IMR-90 (cell line): ENCODE measurements around the gene TENM3. TPM values are rescaled to one million over a fixed set of nuclear protein-coding genes. Genes with fewer than 3 reads are reported as not detected.

Source experiments
- ATAC-seq: fragments of 200-7000 bp; cut with Tn5 transposase; 2 replicates; pipeline ENCODE4 v1.9.1; 2020; ENCODE audit warnings: low read depth, mild to moderate bottlenecking, moderate library complexity
- BruUV-seq: library from RNA; stranded (reverse); fragments of 400-500 nt; replicated peaks from 2 replicates; lab custom pipeline; 2021; lab: Mats Ljungman, UMichigan
- CTCF ChIA-PET: fragments of 300-600 bp; formaldehyde crosslinking; extraction: SDS; loops from one replicate; lab custom pipeline; 2021; ENCODE audit warnings: antibody characterized with exemption; lab: Yijun Ruan, JAX
- POLR2A ChIA-PET: fragments of 300-600 bp; sonication (Branson Sonifier 250); formaldehyde crosslinking; loops from one replicate; lab custom pipeline; 2022; ENCODE audit warnings: antibody characterized with exemption; ENCODE audit not compliant: unreplicated experiment; lab: Charles Lee
- DNase-seq: peaks from one replicate; pipeline ENCODE4 v3.0.0; 2013
- H2AFZ ChIP-seq: replicated peaks from 2 replicates; pipeline ENCODE3; 2013; ENCODE audit warnings: low read length, mild to moderate bottlenecking; ENCODE audit not compliant: poor library complexity
- H2AK5ac ChIP-seq: 2 replicates; pipeline ENCODE4 v1.6.1; 2013; ENCODE audit warnings: low read depth, low read length, inconsistent platforms
- H2AK9ac ChIP-seq: replicated peaks from 2 replicates; pipeline ENCODE3; 2013; ENCODE audit warnings: mild to moderate bottlenecking, low read depth, low read length, moderate library complexity; ENCODE audit not compliant: poor library complexity
- H2BK120ac ChIP-seq: 2 replicates; pipeline ENCODE4 v1.6.1; 2013; ENCODE audit warnings: low read depth, low read length, inconsistent platforms
- H2BK15ac ChIP-seq: 3 replicates; pipeline ENCODE4 v1.6.1; 2013; ENCODE audit warnings: low read depth, low read length, inconsistent platforms
- H2BK20ac ChIP-seq: 2 replicates; pipeline ENCODE4 v1.6.1; 2013; ENCODE audit warnings: low read depth, mild to moderate bottlenecking, inconsistent platforms, low read length, moderate library complexity
- H2BK5ac ChIP-seq: 2 replicates; pipeline ENCODE4 v1.6.1; 2013; ENCODE audit warnings: mild to moderate bottlenecking, low read depth, low read length, inconsistent platforms; ENCODE audit not compliant: poor library complexity, severe bottlenecking
- H3K14ac ChIP-seq: replicated peaks from 2 replicates; pipeline ENCODE4 v1.6.1; 2013; ENCODE audit warnings: low read depth, low read length, inconsistent platforms
- H3K18ac ChIP-seq: 2 replicates; pipeline ENCODE4 v1.6.1; 2013; ENCODE audit warnings: low read depth, low read length, control low read depth
- H3K23ac ChIP-seq: 2 replicates; pipeline ENCODE4 v1.6.1; 2013; ENCODE audit warnings: low read depth, low read length, inconsistent platforms
- H3K27ac ChIP-seq: 2 replicates; pipeline ENCODE4 v1.5.1; 2013; ENCODE audit warnings: mild to moderate bottlenecking, control low read depth, low read length; ENCODE audit not compliant: insufficient read depth
- H3K27me3 ChIP-seq: 2 replicates; pipeline ENCODE4 v1.6.1; 2013; ENCODE audit warnings: low read length; ENCODE audit not compliant: control insufficient read depth, insufficient read depth
- H3K36me3 ChIP-seq: 2 replicates; pipeline ENCODE4 v1.6.1; 2013; ENCODE audit warnings: low read length, mixed read lengths; ENCODE audit not compliant: control insufficient read depth, insufficient read depth
- H3K4ac ChIP-seq: 2 replicates; pipeline ENCODE4 v1.6.1; 2013; ENCODE audit warnings: low read depth, low read length, inconsistent platforms
- H3K4me1 ChIP-seq: 2 replicates; pipeline ENCODE4 v1.6.1; 2013; ENCODE audit warnings: low read length, mixed read lengths; ENCODE audit not compliant: control insufficient read depth, insufficient read depth
- H3K4me2 ChIP-seq: 2 replicates; pipeline ENCODE4 v1.6.1; 2013; ENCODE audit warnings: low read depth, mild to moderate bottlenecking, control low read depth, low read length, moderate library complexity
- H3K4me3 ChIP-seq: 2 replicates; pipeline ENCODE4 v1.5.1; 2013; ENCODE audit warnings: low read depth, mild to moderate bottlenecking, control low read depth, low read length, moderate library complexity; ENCODE audit not compliant: insufficient read depth
- H3K56ac ChIP-seq: 2 replicates; pipeline ENCODE4 v1.6.1; 2013; ENCODE audit warnings: low read length, inconsistent platforms; ENCODE audit not compliant: insufficient read depth; ENCODE audit errors: extremely low read depth
- H3K79me1 ChIP-seq, 2 experiments: 2 replicates each; pipeline ENCODE4 v1.6.1; 2013; ENCODE audit warnings: low read length in 2 of 2, inconsistent platforms in 1 of 2, low read depth in 1 of 2
- H3K9ac ChIP-seq: 2 replicates; pipeline ENCODE4 v1.6.1; 2013; ENCODE audit warnings: low read depth, low read length, control low read depth
- H3K9me1 ChIP-seq: 2 replicates; pipeline ENCODE4 v1.6.1; 2013; ENCODE audit warnings: low read length, inconsistent platforms; ENCODE audit not compliant: insufficient read depth
- H3K9me3 ChIP-seq: 2 replicates; pipeline ENCODE4 v1.6.1; 2013; ENCODE audit warnings: low read length; ENCODE audit not compliant: control insufficient read depth, insufficient read depth
- H4K20me1 ChIP-seq: 2 replicates; pipeline ENCODE4 v1.6.1; 2013; ENCODE audit warnings: low read length, inconsistent platforms; ENCODE audit not compliant: insufficient read depth
- H4K5ac ChIP-seq: 2 replicates; pipeline ENCODE4 v1.6.1; 2013; ENCODE audit warnings: mild to moderate bottlenecking, low read depth, low read length, control low read depth
- H4K8ac ChIP-seq, 2 experiments: 2 replicates each; pipeline ENCODE4 v1.6.1; 2013; ENCODE audit warnings: low read depth in 2 of 2, low read length in 2 of 2, control low read depth in 1 of 2, inconsistent platforms in 1 of 2
- H4K91ac ChIP-seq: 2 replicates; pipeline ENCODE4 v1.6.1; 2013; ENCODE audit warnings: low read depth, low read length, inconsistent platforms; ENCODE audit not compliant: insufficient read depth
- BHLHE40 ChIP-seq: fragments of 150-350 bp; IDR thresholded peaks from 2 replicates; pipeline ENCODE4 v1.6.1; 2016; ENCODE audit warnings: mild to moderate bottlenecking, low read depth, low read length
- CEBPB ChIP-seq: IDR thresholded peaks from 2 replicates; pipeline ENCODE4 v1.6.1; 2012; ENCODE audit warnings: low read depth, low read length, improper control_type of control experiment
- CHD1 ChIP-seq: IDR thresholded peaks from 2 replicates; pipeline ENCODE4 v1.6.1; 2012; ENCODE audit warnings: low read depth, low read length, improper control_type of control experiment
- FOS ChIP-seq: fragments of 150-350 bp; IDR thresholded peaks from 2 replicates; pipeline ENCODE4 v1.6.1; 2016; ENCODE audit warnings: low read depth, low read length
- MAFK ChIP-seq: IDR thresholded peaks from 2 replicates; pipeline ENCODE4 v1.6.1; 2012; ENCODE audit warnings: low read depth, low read length, improper control_type of control experiment
- MAZ ChIP-seq: IDR thresholded peaks from 2 replicates; pipeline ENCODE4 v1.6.1; 2012; ENCODE audit warnings: low read depth, mild to moderate bottlenecking, low read length, improper control_type of control experiment, moderate library complexity, borderline replicate concordance
- MXI1 ChIP-seq: IDR thresholded peaks from 2 replicates; pipeline ENCODE4 v1.6.1; 2012; ENCODE audit warnings: low read depth, mild to moderate bottlenecking, low read length, moderate library complexity, borderline replicate concordance
- NFE2L2 ChIP-seq: fragments of 150-350 bp; IDR thresholded peaks from 2 replicates; pipeline ENCODE4 v1.6.1; 2016; ENCODE audit warnings: low read depth, mild to moderate bottlenecking, low read length
- POLR2A ChIP-seq: IDR thresholded peaks from 2 replicates; pipeline ENCODE4 v1.6.1; 2012; ENCODE audit warnings: mild to moderate bottlenecking, low read depth, low read length
- RAD21 ChIP-seq: IDR thresholded peaks from 2 replicates; pipeline ENCODE4 v1.6.1; 2012; ENCODE audit warnings: low read length, improper control_type of control experiment
- RCOR1 ChIP-seq: IDR thresholded peaks from 2 replicates; pipeline ENCODE4 v1.6.1; 2012; ENCODE audit warnings: mild to moderate bottlenecking, low read length, improper control_type of control experiment; ENCODE audit not compliant: insufficient replicate concordance
- RFX5 ChIP-seq: IDR thresholded peaks from 2 replicates; pipeline ENCODE4 v1.8.0; 2012; ENCODE audit warnings: low read depth, mild to moderate bottlenecking, low read length, moderate library complexity
- SMC3 ChIP-seq: fragments of 150-350 bp; IDR thresholded peaks from 2 replicates; pipeline ENCODE4 v1.6.1; 2016; ENCODE audit warnings: low read depth, mild to moderate bottlenecking, antibody characterized with exemption, low read length, moderate library complexity
- WGBS, 2 experiments: methylation state at CpG; one replicate each; pipeline versions ENCODE4 v1.1.5 to v1.1.7; 2013; ENCODE audit warnings: missing lambda C conversion rate in 2 of 2; ENCODE audit not compliant: insufficient read length in 1 of 2; ENCODE audit errors: extremely low coverage in 2 of 2; 5-methylcytosine and 5-hydroxymethylcytosine counted together
- dilution Hi-C: fragments of 300-500 bp; cut with HindIII; formaldehyde crosslinking; loops from one replicate; pipeline ENCODE4 v1.14.3; 2018; ENCODE audit warnings: low sequenced_read_pairs; ENCODE audit not compliant: unreplicated experiment
- in situ Hi-C: fragments of 300-500 bp; cut with MboI; formaldehyde crosslinking; loops from 3 replicates; pipeline ENCODE4 v1.14.3; 2019; ENCODE audit warnings: low sequenced_read_pairs, inconsistent platforms, mixed read lengths
- intact Hi-C: fragments of 100-400 bp; cut with micrococcal nuclease; formaldehyde crosslinking; loops from 2 replicates; pipeline ENCODE4 v1.10.0; 2022
- polyA plus RNA-seq, 3 experiments: library from polyadenylated mRNA; depleted of rRNA; stranded (reverse); fragments of >200 nt; gene quantifications; 2 replicates each; pipeline ENCODE4 v1.2.3, GENCODE V29; 2012; ENCODE audit warnings: low replicate concordance in 1 of 3
- total RNA-seq: library from RNA; depleted of rRNA; stranded (reverse); fragments of >200 nt; gene quantifications from 2 replicates; pipeline ENCODE4 v1.2.3, GENCODE V29; 2012
- TF ChIP-seq, protein P1 (sequence below): conservative IDR thresholded peaks from 2 replicates; pipeline ENCODE4 v1.5.1; 2012; ENCODE audit warnings: mild to moderate bottlenecking, low read depth, low read length, improper control_type of control experiment
- TF ChIP-seq, protein P2 (sequence below): fragments of 150-350 bp; IDR thresholded peaks from 2 replicates; pipeline ENCODE4 v1.6.1; 2017; ENCODE audit warnings: mild to moderate bottlenecking, antibody characterized with exemption, low read length, low read depth
- TF ChIP-seq, protein P3 (sequence below): fragments of 150-350 bp; IDR thresholded peaks from 2 replicates; pipeline ENCODE4 v1.6.1; 2016; ENCODE audit warnings: low read depth, mild to moderate bottlenecking, low read length, moderate library complexity, borderline replicate concordance

The TENM3 gene
- total and polyA plus RNA-seq, 2 of the 4 experiments (the other 2 are of a cell fraction), result 29.9 to 173 TPM

DNA sequence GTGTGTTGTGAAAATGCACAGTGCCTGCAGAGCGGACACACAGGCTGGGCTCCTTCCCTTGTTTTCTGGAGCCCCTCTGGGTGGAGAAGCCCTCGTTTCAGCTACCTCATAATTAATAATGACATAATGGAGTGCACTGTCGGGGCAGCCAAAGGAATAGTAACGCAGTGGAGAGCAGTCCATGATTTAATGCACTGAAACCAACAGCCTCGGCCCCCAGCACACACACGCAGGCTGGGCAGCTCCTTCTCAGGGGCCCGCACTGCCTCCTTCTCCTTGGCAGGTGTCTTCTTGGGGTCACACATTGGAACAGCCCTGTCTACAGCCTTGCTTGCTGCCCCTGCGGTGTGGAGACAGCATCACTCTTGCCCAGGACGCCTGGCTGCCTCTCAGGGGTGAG, 584.8 kb downstream of the TENM3 start:
- Histone ChIP-seq H4K91ac (no peak overlapping the region), H2BK20ac (no peak overlapping the region), H2BK5ac (no peak overlapping the region), H3K4me1 (no peaks in the 10 kb centered on the region), H3K4ac (no peak overlapping the region), H3K9me3 (peaks cover 3% of the 10 kb centered on the region; the same call in 1 of the 2 replicates), H3K9me1 (no peaks in the 10 kb centered on the region), H2AK5ac (no peak overlapping the region), H2BK120ac (no peak overlapping the region), H3K23ac (no peak overlapping the region), H2AK9ac (no peak overlapping the region), H3K56ac (no peak overlapping the region), H3K14ac (no peak overlapping the region), H3K4me3 (no peak overlapping the region), H2BK15ac (no peak overlapping the region), H3K36me3 (no peaks in the 10 kb centered on the region), H4K5ac (no peak overlapping the region), H4K8ac (no peak overlapping the region), H3K27ac (no peak overlapping the region), H3K4me2 (no peak overlapping the region), H3K9ac (no peak overlapping the region), H3K18ac (no peak overlapping the region), H2AFZ (no peak overlapping the region), H4K20me1 (no peaks in the 10 kb centered on the region), H3K27me3 (peaks cover 9% of the 10 kb centered on the region), H3K79me1 (no peaks in the 10 kb centered on the region)
- no peak for TF ChIP-seq MAZ
- TF ChIP-seq, protein P1, sequence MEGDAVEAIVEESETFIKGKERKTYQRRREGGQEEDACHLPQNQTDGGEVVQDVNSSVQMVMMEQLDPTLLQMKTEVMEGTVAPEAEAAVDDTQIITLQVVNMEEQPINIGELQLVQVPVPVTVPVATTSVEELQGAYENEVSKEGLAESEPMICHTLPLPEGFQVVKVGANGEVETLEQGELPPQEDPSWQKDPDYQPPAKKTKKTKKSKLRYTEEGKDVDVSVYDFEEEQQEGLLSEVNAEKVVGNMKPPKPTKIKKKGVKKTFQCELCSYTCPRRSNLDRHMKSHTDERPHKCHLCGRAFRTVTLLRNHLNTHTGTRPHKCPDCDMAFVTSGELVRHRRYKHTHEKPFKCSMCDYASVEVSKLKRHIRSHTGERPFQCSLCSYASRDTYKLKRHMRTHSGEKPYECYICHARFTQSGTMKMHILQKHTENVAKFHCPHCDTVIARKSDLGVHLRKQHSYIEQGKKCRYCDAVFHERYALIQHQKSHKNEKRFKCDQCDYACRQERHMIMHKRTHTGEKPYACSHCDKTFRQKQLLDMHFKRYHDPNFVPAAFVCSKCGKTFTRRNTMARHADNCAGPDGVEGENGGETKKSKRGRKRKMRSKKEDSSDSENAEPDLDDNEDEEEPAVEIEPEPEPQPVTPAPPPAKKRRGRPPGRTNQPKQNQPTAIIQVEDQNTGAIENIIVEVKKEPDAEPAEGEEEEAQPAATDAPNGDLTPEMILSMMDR, result no peak
- TF ChIP-seq NFE2L2, result no peak
- TF ChIP-seq RAD21, result no peak
- TF ChIP-seq RCOR1, result no peak
- no peak for TF ChIP-seq MAFK
- TF ChIP-seq, protein P2, sequence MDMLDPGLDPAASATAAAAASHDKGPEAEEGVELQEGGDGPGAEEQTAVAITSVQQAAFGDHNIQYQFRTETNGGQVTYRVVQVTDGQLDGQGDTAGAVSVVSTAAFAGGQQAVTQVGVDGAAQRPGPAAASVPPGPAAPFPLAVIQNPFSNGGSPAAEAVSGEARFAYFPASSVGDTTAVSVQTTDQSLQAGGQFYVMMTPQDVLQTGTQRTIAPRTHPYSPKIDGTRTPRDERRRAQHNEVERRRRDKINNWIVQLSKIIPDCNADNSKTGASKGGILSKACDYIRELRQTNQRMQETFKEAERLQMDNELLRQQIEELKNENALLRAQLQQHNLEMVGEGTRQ, result no peak
- TF ChIP-seq, protein P3, sequence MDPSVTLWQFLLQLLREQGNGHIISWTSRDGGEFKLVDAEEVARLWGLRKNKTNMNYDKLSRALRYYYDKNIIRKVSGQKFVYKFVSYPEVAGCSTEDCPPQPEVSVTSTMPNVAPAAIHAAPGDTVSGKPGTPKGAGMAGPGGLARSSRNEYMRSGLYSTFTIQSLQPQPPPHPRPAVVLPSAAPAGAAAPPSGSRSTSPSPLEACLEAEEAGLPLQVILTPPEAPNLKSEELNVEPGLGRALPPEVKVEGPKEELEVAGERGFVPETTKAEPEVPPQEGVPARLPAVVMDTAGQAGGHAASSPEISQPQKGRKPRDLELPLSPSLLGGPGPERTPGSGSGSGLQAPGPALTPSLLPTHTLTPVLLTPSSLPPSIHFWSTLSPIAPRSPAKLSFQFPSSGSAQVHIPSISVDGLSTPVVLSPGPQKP, result no peak
- no peak for TF ChIP-seq CHD1
- TF ChIP-seq CEBPB, result no peak
- TF ChIP-seq BHLHE40, result no peak
- TF ChIP-seq MXI1, result no peak
- no peak for TF ChIP-seq FOS
- no peak for TF ChIP-seq RFX5
- TF ChIP-seq POLR2A, result no peak
- TF ChIP-seq SMC3, result no peak
- ATAC-seq (no peak), DNase-seq (no peak)
- intact Hi-C loops, result no loop called here
- ChIA-PET POLR2A (no interaction called here), CTCF (no interaction called here)
- in situ Hi-C loops, result no loop called here
- dilution Hi-C loops, result no loop called here
- BruUV-seq, result no TSS peak
- 42% methylated on average over 4 of the region's 9 CpGs; no CpG with 5 or more reads in 1 of the 2 experiments for WGBS, 2 experiments
